ENCODE results near the gene BBS5. TPM values are rescaled to one million over a fixed set of nuclear protein-coding genes. Genes with fewer than 3 reads are reported as not detected.
A peak's percentile ranks its signal among the peaks of the same experiment; 100 is the strongest.
"Not testable (repeated sequence)": the region's sequence is repeated elsewhere in the genome, so short reads cannot be mapped to it uniquely, and the experiment has no call there.

Gene BBS5
- polyA plus RNA-seq (2012; ENCODE audit: missing spikeins), result 1.9 TPM

DNA sequence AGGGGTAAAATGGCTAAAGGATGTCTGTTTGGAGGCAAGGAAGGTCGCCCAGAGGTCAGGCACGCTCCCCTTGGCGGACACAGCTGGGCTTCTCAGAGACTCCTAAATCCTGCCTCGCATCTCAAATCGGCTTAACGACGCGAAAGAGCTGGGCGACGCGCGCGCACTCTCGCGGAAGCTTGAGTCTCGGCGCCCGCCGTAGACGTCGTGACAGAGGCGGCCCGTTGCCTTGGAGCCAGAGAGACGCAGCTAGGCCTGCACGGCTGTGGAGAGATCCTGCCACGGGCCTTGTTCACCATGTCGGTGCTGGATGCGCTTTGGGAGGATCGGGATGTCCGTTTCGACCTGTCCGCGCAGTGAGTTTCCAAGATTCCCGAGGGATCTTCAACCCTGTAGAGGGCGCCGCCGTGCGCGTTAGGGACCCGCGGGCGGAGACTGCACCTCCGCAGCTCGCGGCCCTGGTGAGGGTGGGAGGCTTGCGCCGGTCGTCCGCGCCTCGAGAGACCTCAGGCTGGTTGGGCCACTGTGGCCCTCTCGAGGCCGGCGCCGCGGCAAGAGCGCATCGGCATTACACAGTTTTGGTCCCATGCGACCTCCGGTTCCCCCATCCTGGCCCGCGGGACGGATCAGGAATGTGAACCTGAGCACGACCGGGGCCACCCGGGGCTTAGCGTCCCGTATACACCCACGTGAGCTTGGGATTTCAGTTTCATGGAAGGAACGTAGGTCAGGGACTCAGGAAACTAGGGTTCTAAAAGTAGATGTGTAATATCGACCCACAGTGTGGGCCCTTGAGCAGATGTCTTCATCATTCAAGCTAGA lies at the start of gene BBS5:
Gene BBS5, plus strand, starts transcription at position 238 of the 822 bp plus-strand sequence. Its CDS starts 60 bp downstream, at position 298.
- DNase-seq (ENCODE audit: insufficient read length), result peak; percentile 61
- peak; percentile 66 for FAIRE-seq
- no peak for TF ChIP-seq POLR2AphosphoS5 (IDR thresholded peaks at IDR 0.05; ENCODE audit: low read depth, low read length)
- TF ChIP-seq TAF1 (IDR thresholded peaks at IDR 0.05; ENCODE audit: borderline replicate concordance, low read depth, low read length), result no peak
- no peak for TF ChIP-seq POLR2A (IDR thresholded peaks at IDR 0.05; ENCODE audit: low read depth, low read length)

DNA sequence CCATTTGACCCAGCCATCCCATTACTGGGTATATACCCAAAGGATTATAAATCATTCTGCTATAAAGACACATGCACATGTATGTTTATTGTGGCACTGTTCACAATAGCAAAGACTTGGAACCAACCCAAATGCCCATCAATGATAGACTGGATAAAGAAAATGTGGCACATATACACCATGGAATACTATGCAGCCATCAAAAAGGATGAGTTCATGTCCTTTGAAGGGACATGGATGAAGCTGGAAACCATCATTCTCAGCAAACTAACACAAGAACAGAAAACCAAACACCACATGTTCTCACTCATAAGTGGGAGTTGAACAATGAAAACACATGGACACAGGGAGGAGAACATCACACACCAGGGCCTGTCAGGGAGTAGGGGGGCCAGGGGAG lies 47.5 kb upstream of the BBS5 start:
- FAIRE-seq, result not testable (repeated sequence)

DNA sequence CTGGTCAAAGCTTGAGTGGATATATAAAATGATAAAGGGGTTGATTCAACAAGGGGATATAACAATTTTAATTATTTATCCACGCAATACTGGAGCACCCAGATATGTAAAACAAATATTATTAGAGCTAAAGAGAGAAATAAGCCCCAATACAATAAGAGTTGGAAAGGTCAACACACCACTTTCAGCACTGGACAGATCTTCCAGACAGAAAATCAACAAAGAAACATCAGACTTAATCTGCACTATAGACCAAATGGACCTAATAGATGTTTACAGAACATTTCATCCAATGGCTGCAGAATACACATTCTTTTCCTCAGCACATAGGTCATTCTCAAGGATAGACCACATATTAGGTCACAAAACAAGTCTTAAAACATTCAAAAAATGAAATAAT lies 45.1 kb upstream of the BBS5 start:
- not testable (repeated sequence) for DNase-seq (ENCODE audit: insufficient read length); FAIRE-seq

More for the DNA sequence above, 47.5 kb upstream of the BBS5 start:
- DNase-seq (ENCODE audit: insufficient read length), result not testable (repeated sequence)

DNA sequence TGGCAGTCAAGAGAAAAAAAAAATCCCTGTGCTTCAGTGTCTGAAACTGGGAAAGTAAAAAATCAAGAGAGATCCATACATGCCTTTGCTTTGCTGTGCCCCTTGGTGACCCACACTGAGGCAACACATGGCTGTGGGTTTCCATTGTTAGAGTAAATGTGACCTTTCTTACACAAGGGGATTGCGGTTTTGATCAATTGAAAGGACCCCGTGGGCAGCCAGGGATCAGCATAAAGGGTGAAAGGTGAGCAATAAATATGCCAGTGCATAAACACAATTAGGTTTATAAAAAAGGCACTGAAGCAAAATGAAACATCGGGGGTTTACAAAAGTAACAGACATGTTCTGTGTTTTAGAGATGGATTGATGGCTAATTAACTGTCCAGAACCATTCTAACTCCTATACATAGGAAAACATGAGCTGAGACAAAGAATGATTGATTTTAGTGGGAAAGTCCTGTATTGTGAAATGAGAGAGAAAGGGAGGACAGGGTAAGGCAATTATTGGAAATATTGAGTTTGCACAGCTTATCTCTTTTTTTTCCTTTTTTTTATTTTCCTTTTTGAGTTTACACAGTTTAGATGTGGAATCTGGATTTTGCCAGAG lies 40.7 kb upstream of the BBS5 start:
- no peak for TF ChIP-seq TAF1 (IDR thresholded peaks at IDR 0.05; ENCODE audit: borderline replicate concordance, low read depth, low read length)
- no peak for TF ChIP-seq POLR2AphosphoS5 (IDR thresholded peaks at IDR 0.05; ENCODE audit: low read depth, low read length)
- no peak for TF ChIP-seq POLR2A (IDR thresholded peaks at IDR 0.05; ENCODE audit: low read depth, low read length)
- FAIRE-seq (no peak), DNase-seq (ENCODE audit: insufficient read length) (no peak)

DNA sequence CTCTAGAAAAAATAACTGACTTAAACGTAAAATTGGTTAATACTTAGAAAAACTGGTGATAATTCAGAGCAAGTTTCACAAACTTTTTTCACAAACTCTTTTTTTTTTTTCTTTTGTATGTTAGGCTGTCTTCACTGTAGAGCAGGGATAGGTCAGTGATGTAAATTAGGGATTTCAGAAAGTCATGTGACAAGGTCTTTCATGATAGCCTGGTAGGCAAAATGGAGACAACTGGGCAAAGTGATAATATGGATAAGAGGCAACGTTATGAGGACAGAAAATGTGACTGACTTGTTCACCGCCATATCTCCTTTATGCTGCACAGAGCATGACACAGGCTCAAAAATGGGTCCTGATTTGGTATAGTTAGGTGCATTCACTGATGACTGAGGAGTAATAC lies 39.4 kb upstream of the BBS5 start:
- FAIRE-seq (no peak), DNase-seq (ENCODE audit: insufficient read length) (no peak)
- TF ChIP-seq POLR2A (IDR thresholded peaks at IDR 0.05; ENCODE audit: low read depth, low read length), result no peak
- no peak for TF ChIP-seq POLR2AphosphoS5 (IDR thresholded peaks at IDR 0.05; ENCODE audit: low read depth, low read length)
- no peak for TF ChIP-seq TAF1 (IDR thresholded peaks at IDR 0.05; ENCODE audit: borderline replicate concordance, low read depth, low read length)

DNA sequence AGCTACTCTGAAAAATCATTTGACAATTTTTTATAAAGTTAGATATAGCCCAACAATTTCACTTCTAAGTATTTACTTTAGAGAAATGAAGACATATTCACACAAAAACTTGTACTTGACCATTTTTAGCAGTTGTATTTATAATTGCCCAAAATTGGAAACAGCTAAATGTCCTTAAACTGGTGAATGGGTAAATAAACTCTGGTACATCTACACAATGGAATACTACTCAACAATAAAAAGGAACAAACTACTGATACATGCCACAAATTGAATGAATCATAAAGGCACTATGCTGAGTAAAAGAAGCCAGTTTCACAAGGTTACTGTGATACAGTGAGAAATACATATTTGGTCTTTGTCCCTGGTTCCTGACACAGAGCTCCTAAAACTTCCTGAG lies 32.8 kb upstream of the BBS5 start:
- DNase-seq (ENCODE audit: insufficient read length), result no peak
- TF ChIP-seq POLR2A (IDR thresholded peaks at IDR 0.05; ENCODE audit: low read depth, low read length) (no peak), POLR2AphosphoS5 (IDR thresholded peaks at IDR 0.05; ENCODE audit: low read depth, low read length) (no peak), TAF1 (IDR thresholded peaks at IDR 0.05; ENCODE audit: borderline replicate concordance, low read depth, low read length) (no peak)
- FAIRE-seq, result no peak

DNA sequence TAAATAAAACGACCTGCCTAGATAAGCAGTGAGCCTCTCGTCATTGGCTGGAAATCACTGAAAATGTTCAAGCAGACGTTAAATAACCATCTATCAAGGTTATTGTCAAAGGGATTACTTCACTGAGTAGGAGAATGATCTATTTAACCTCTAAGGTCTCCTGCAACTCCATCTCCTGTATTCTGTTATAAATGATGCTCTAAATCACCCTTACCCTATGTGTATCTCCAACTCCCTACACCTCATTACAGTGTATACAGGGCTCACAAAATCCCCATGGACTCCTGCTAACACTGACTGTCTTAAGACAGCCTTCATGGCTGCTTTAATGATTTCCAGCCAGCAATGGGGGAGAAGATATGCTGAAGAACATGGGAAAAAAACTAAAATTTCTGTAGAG lies 31.0 kb upstream of the BBS5 start:
- TF ChIP-seq POLR2A (IDR thresholded peaks at IDR 0.05; ENCODE audit: low read depth, low read length), result no peak
- no peak for TF ChIP-seq POLR2AphosphoS5 (IDR thresholded peaks at IDR 0.05; ENCODE audit: low read depth, low read length)
- no peak for TF ChIP-seq TAF1 (IDR thresholded peaks at IDR 0.05; ENCODE audit: borderline replicate concordance, low read depth, low read length)
- FAIRE-seq, result no peak
- no peak for DNase-seq (ENCODE audit: insufficient read length)

DNA sequence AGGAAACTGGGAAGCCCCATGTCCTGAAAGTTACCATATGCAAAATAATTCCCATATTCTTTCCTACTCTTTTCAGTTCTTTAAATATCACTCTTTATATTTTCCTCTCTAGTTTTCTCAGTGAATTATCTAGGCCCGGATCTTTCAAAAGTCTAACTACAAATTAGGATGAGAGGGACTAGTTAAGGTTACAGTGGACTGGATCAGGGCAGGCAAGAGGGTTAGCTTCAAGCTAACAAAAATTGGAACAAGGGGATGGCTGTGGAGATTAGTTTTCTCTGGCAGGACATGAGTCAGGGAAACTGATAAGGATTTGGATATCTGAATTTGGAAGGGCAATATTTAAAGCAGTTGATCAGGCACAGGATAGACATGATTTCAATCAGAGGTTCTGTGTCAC lies 30.4 kb upstream of the BBS5 start:
- TF ChIP-seq POLR2A (IDR thresholded peaks at IDR 0.05; ENCODE audit: low read depth, low read length) (no peak), POLR2AphosphoS5 (IDR thresholded peaks at IDR 0.05; ENCODE audit: low read depth, low read length) (no peak), TAF1 (IDR thresholded peaks at IDR 0.05; ENCODE audit: borderline replicate concordance, low read depth, low read length) (no peak)
- DNase-seq (ENCODE audit: insufficient read length), result no peak
- no peak for FAIRE-seq

DNA sequence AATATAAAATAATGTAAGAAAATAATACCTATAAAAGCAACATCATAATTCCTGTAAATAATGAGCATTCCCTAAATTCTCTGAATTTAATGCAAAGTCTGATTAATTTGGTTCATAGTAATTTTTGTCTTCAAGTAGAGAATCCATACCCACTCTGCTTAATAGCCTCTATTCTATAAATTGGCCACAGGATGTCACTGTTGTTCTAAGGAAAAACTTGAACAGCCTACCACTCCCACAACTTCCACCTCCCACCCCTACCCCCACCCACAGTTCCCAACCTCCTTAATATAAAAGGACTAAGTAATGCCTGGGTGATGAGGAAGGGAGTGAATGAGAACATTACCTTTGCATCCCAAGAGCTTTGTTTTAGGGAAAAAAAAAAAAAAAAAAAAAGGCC lies 27.2 kb upstream of the BBS5 start:
- no peak for FAIRE-seq
- TF ChIP-seq TAF1 (IDR thresholded peaks at IDR 0.05; ENCODE audit: borderline replicate concordance, low read depth, low read length) (no peak), POLR2A (IDR thresholded peaks at IDR 0.05; ENCODE audit: low read depth, low read length) (no peak), POLR2AphosphoS5 (IDR thresholded peaks at IDR 0.05; ENCODE audit: low read depth, low read length) (no peak)
- no peak for DNase-seq (ENCODE audit: insufficient read length)

DNA sequence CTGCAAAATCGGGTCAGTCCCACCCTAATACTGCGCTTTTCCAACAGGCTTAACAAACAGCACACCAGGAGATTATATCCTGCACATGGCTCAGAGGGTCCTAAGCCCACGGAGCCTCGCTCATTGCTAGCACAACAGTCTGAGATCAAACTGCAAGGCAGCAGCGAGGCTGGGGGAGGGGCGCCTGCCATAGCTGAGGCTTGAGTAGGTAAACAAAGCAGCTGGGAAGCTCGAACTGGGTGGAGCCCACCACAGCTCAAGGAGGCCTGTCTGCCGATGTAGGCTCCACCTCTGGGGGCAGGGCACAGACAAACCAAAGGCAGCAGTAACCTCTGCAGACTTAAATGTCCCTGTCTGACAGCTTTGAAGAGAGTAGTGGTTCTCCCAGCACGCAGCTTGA lies 26.2 kb upstream of the BBS5 start:
- not testable (repeated sequence) for FAIRE-seq

DNA sequence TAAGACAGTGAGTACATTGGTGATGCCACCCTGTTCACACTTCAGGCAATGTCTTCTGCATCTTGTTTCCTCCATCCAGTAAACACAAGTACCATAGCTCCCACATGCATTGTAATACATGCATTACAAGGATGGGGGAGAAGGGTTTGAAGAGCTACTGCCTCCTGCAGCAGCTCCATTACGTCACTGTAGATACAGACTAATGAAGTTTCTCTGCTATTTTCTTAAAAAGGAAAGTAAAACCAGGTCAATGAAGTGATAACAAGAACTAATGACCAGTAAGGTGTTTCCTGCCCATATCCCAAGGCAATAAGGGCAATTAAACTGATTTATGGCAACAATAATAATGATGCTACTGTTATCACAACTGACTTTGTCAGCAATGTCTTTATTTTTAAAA lies 18.2 kb upstream of the BBS5 start:
- TF ChIP-seq POLR2AphosphoS5 (IDR thresholded peaks at IDR 0.05; ENCODE audit: low read depth, low read length), result no peak
- TF ChIP-seq POLR2A (IDR thresholded peaks at IDR 0.05; ENCODE audit: low read depth, low read length), result no peak
- TF ChIP-seq TAF1 (IDR thresholded peaks at IDR 0.05; ENCODE audit: borderline replicate concordance, low read depth, low read length), result no peak
- FAIRE-seq (no peak), DNase-seq (ENCODE audit: insufficient read length) (no peak)

More for the DNA sequence above, 26.2 kb upstream of the BBS5 start:
- not testable (repeated sequence) for DNase-seq (ENCODE audit: insufficient read length)

DNA sequence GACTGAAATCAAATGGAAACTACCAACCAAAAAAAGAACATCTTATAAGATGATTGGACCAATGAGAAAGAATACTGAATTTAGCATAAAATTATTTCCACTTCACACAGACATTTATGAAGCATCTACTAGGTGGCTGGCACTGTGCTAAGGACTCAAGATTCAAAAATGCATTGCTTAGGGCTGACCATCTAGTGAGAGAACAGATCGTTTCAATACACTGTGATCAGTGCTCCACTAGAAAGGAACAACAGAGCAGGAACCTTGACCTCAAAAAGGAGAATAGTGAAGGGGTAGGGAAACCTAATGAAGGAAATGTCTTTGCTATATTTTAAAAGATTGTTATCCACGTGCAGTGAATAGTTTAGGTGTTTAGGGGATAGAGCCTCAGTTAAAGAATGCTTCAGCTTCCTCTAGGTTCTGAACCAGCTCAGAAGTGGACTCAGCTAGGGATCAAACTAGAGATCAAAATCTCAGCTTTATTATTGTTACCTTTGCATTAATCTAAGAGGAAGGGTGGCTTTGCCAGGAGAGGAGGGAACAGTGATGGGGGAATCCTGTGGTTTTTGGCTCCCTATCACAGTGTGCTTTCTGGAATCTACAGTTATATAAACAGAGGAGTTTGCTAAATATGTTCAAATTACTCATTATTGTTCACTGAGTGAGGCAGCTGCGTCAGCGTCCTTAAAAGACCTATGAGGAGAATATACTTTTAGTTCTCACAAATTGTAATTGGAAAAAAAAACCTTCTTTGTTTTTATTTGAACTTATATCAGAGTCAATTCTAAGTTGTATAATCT lies 16.2 kb upstream of the BBS5 start:
- FAIRE-seq, result no peak
- TF ChIP-seq POLR2AphosphoS5 (IDR thresholded peaks at IDR 0.05; ENCODE audit: low read depth, low read length) (no peak), TAF1 (IDR thresholded peaks at IDR 0.05; ENCODE audit: borderline replicate concordance, low read depth, low read length) (no peak), POLR2A (IDR thresholded peaks at IDR 0.05; ENCODE audit: low read depth, low read length) (no peak)
- DNase-seq (ENCODE audit: insufficient read length), result no peak

Data from GM12892 (cell line).